WTC11 (cell line): Measurements from ENCODE around the gene PLXNB2. TPM values are rescaled to one million over a fixed set of nuclear protein-coding genes. Genes with fewer than 3 reads are reported as not detected.

Experiments used
- ATAC-seq: fragments of 200-7000 bp; cut with Tn5 transposase; 2 replicates; pipeline ENCODE4 v1.10.0; 2021; ENCODE audit warnings: mild to moderate bottlenecking, moderate library complexity
- CTCF ChIA-PET: fragments of 300-600 bp; sonication (Branson Sonifier 250); formaldehyde crosslinking; loops from one replicate; lab custom pipeline; 2021; ENCODE audit warnings: antibody characterized with exemption; lab: Charles Lee
- POLR2A ChIA-PET: fragments of 350-600 bp; sonication (Branson Sonifier 250); formaldehyde crosslinking; loops from one replicate; lab custom pipeline; 2021; ENCODE audit warnings: antibody characterized with exemption; lab: Charles Lee
- DNase-seq: peaks from one replicate; pipeline ENCODE4 v3.0.0; 2021; ENCODE audit warnings: low spot score
- H3K27ac Mint-ChIP-seq: 2 replicates; pipeline ENCODE4 v1.8.0; 2021; ENCODE audit warnings: mixed read lengths
- H3K27me3 Mint-ChIP-seq: 2 replicates; pipeline ENCODE4 v1.8.0; 2021; ENCODE audit warnings: low read depth, mild to moderate bottlenecking, moderate library complexity, mixed read lengths
- H3K36me3 Mint-ChIP-seq: 2 replicates; pipeline ENCODE4 v1.8.0; 2021; ENCODE audit warnings: mixed read lengths
- H3K4me1 Mint-ChIP-seq: 2 replicates; pipeline ENCODE4 v1.8.0; 2022; ENCODE audit warnings: mixed read lengths
- H3K4me3 Mint-ChIP-seq: 2 replicates; pipeline ENCODE4 v1.8.0; 2021; ENCODE audit warnings: mild to moderate bottlenecking, moderate library complexity, mixed read lengths
- H3K9me3 Mint-ChIP-seq: 2 replicates; pipeline ENCODE4 v1.8.0; 2021; ENCODE audit warnings: mixed read lengths
- EMX1 ChIP-seq: fragments of 250-450 bp; sonication (Bioruptor Pico); IDR thresholded peaks from 2 replicates; pipeline ENCODE4 v1.8.0; 2021; ENCODE audit warnings: mild to moderate bottlenecking
- HMGA2 ChIP-seq: fragments of 250-450 bp; sonication (Bioruptor Pico); IDR thresholded peaks from 2 replicates; pipeline ENCODE4 v1.4.0; 2021; ENCODE audit warnings: mild to moderate bottlenecking, moderate library complexity
- JAZF1 ChIP-seq: fragments of 250-450 bp; sonication (Bioruptor Pico); IDR thresholded peaks from 2 replicates; pipeline ENCODE4 v1.9.0; 2021; ENCODE audit warnings: moderate library complexity, mild to moderate bottlenecking, inconsistent platforms
- NR1H2 ChIP-seq: sonication (generic); formaldehyde crosslinking; IDR thresholded peaks from 2 replicates; pipeline ENCODE4 v1.9.0; 2021; ENCODE audit warnings: mild to moderate bottlenecking, moderate library complexity, missing genetic modification reagents
- TEAD1 ChIP-seq: sonication (generic); formaldehyde crosslinking; IDR thresholded peaks from 2 replicates; pipeline ENCODE4 v1.8.0; 2022; ENCODE audit warnings: mild to moderate bottlenecking, missing genetic modification reagents
- ZNF121 ChIP-seq: sonication (generic); formaldehyde crosslinking; IDR thresholded peaks from 2 replicates; pipeline ENCODE4 v1.8.0; 2023; ENCODE audit warnings: missing genetic modification reagents
- ZNF317 ChIP-seq: sonication (generic); formaldehyde crosslinking; IDR thresholded peaks from 2 replicates; pipeline ENCODE4 v1.8.1; 2023; ENCODE audit warnings: low read depth, mild to moderate bottlenecking, moderate library complexity, missing genetic modification reagents, borderline replicate concordance
- ZNF396 ChIP-seq: fragments of 250-450 bp; sonication (Bioruptor Pico); IDR thresholded peaks from 2 replicates; pipeline ENCODE4 v1.8.0; 2021; ENCODE audit warnings: mild to moderate bottlenecking, moderate library complexity, borderline replicate concordance
- ZNF423 ChIP-seq: fragments of 250-450 bp; sonication (Bioruptor Pico); IDR thresholded peaks from 2 replicates; pipeline ENCODE4 v2.1.2; 2022; ENCODE audit warnings: mild to moderate bottlenecking, moderate library complexity
- ZNF671 ChIP-seq: fragments of 250-450 bp; sonication (Bioruptor Pico); IDR thresholded peaks from 2 replicates; pipeline ENCODE4 v1.8.0; 2021; ENCODE audit warnings: mild to moderate bottlenecking
- total RNA-seq: library from RNA; stranded (reverse); gene quantifications from 3 replicates; pipeline ENCODE4 v1.2.3, GENCODE V29; 2021
- TF ChIP-seq, protein P1 (sequence below): fragments of 250-450 bp; sonication (Bioruptor Pico); conservative IDR thresholded peaks from 2 replicates; pipeline ENCODE4 v1.9.0; 2021; ENCODE audit warnings: mild to moderate bottlenecking
- TF ChIP-seq, protein P2 (sequence below): sonication (generic); formaldehyde crosslinking; IDR thresholded peaks from 2 replicates; pipeline ENCODE4 v1.8.0; 2022; ENCODE audit warnings: mild to moderate bottlenecking, missing genetic modification reagents
- TF ChIP-seq, protein P3 (sequence below): fragments of 250-450 bp; sonication (Bioruptor Pico); IDR thresholded peaks from 2 replicates; pipeline ENCODE4 v1.9.0; 2021; ENCODE audit warnings: mild to moderate bottlenecking
- TF ChIP-seq, protein P4 (sequence below): sonication (generic); formaldehyde crosslinking; IDR thresholded peaks from 2 replicates; pipeline ENCODE4 v1.8.0; 2022; ENCODE audit warnings: mild to moderate bottlenecking, missing genetic modification reagents
- TF ChIP-seq, protein P5 (sequence below): sonication (generic); formaldehyde crosslinking; IDR thresholded peaks from 2 replicates; pipeline ENCODE4 v1.8.1; 2022; ENCODE audit warnings: mild to moderate bottlenecking, moderate library complexity, missing genetic modification reagents
- TF ChIP-seq, protein P6 (sequence below): sonication (generic); formaldehyde crosslinking; IDR thresholded peaks from 2 replicates; pipeline ENCODE4 v1.8.0; 2023; ENCODE audit warnings: mild to moderate bottlenecking, missing genetic modification reagents
- TF ChIP-seq, protein P7 (sequence below): fragments of 250-450 bp; sonication (Bioruptor Pico); IDR thresholded peaks from 2 replicates; pipeline ENCODE4 v1.8.0; 2021; ENCODE audit warnings: mild to moderate bottlenecking
- TF ChIP-seq, protein P8 (sequence below): sonication (generic); formaldehyde crosslinking; IDR thresholded peaks from 2 replicates; pipeline ENCODE4 v1.8.0; 2023; ENCODE audit warnings: missing genetic modification reagents, mild to moderate bottlenecking, borderline replicate concordance

The PLXNB2 gene
- total RNA-seq, 1 experiment from 2014 or later = 113 TPM

DNA sequence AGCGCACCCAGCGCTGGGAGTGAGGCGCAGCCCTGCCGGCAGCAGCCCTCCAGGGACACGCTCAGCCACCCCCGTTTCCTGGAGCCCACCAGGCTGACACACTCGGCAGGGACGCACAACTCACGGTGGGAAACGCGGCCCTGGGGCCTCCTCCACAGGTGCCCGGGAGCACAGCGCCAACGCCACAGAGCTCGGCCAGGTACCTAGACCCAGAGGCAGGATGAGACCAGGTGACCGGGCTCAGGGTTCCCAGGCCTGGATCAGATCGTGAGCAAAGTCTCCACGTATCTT, 80.6 kb downstream of the PLXNB2 start (continued):
- no peak for TF ChIP-seq ZNF317 (CRISPR knock-in tag)
- TF ChIP-seq, protein P1, sequence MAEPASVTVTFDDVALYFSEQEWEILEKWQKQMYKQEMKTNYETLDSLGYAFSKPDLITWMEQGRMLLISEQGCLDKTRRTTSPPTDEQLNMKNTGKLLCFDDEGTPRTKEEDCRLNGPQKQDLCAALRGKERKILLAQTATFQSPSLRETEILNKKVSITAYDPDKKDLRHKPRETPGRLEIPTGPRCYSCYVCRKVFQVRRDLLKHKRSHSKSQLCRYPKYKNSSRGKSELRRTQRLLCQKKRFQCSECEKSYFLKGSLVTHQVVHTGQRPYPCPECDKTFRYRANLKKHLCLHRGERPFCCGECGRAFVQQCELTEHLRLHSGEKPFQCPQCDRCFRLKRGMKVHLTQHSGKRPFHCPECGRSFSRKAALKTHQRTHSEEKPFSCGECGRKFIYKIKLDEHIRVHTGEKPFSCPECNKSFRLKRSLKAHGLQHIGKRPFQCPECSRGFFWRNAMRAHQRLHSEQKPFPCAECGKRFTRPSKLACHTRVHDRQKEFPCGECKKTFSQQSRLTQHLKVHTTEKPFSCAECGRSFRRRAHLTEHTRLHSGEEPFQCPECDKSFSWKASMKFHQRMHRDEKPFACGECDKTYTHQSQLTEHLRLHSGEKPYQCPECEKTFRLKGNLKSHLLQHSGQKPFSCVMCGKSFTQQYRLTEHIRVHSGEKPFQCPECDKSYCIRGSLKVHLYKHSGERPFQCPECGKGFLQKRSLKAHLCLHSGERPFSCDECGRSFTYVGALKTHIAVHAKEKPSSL (CRISPR knock-in tag) = no peak
- no peak for TF ChIP-seq JAZF1
- TF ChIP-seq, all 79 proteins: peak for 0

DNA sequence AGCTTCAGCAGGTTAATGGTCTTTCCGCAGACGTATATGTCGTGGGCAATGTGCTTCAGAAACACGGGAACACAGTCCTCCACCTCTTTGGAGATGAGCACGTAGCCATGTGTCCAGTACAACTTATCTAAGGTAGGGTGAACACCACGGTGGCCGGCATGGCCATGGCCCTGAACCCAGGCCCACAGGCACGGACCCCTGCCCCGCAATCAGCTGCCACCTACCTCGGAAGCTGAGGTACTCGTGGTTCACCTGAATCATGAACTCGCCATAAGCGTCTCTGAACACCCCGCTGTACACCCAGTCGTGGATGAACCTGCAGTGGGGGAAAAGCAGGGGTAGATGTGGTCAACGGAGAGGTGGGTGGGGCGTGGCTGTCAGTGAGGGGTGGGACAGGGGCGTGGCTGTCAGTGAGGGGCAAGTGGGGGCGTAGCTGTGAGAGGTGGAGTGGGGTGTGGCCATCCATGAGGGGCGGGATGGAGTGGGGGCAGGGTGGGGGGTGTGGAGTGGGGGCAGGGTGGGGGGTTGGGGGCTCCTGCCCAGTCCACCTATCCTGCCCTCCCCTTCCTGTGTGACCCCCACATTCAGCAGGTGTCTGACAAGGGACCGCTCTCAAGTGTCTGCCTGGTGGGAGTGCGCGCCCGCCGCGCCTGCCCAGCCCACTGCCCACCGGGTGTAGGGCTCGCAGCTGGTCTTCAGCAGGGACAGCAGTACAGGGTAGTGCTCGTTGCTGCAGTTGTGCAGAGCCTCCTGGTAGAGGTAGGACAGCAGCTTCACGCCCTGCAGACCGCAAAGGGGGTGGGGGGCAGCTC, 81.2 kb downstream of the PLXNB2 start:
- DNase-seq (no peak), ATAC-seq (no peak)
- ChIA-PET CTCF (interaction anchor here (3.5 kb wide), 1 partner anchor 11 kb away, joined by 15 read pairs; no protein-coding TSS in a partner anchor), POLR2A (no interaction called here)
- Mint-ChIP-seq H3K9me3 (no peaks in the 10 kb centered on the region), H3K27ac (no peak overlapping the region), H3K36me3 (peaks cover 19% of the 10 kb centered on the region), H3K27me3 (no peaks in the 10 kb centered on the region), H3K4me1 (no peaks in the 10 kb centered on the region), H3K4me3 (no peak overlapping the region)
- TF ChIP-seq, protein P2, sequence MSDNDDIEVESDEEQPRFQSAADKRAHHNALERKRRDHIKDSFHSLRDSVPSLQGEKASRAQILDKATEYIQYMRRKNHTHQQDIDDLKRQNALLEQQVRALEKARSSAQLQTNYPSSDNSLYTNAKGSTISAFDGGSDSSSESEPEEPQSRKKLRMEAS (CRISPR knock-in tag) = no peak
- TF ChIP-seq HMGA2 (CRISPR knock-in tag) = no peak
- no peak for TF ChIP-seq JAZF1
- TF ChIP-seq TEAD1 (CRISPR knock-in tag) = no peak
- no peak for TF ChIP-seq EMX1 (CRISPR knock-in tag)
- TF ChIP-seq, protein P3, sequence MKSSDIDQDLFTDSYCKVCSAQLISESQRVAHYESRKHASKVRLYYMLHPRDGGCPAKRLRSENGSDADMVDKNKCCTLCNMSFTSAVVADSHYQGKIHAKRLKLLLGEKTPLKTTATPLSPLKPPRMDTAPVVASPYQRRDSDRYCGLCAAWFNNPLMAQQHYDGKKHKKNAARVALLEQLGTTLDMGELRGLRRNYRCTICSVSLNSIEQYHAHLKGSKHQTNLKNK (CRISPR knock-in tag) = no peak
- TF ChIP-seq, protein P4, sequence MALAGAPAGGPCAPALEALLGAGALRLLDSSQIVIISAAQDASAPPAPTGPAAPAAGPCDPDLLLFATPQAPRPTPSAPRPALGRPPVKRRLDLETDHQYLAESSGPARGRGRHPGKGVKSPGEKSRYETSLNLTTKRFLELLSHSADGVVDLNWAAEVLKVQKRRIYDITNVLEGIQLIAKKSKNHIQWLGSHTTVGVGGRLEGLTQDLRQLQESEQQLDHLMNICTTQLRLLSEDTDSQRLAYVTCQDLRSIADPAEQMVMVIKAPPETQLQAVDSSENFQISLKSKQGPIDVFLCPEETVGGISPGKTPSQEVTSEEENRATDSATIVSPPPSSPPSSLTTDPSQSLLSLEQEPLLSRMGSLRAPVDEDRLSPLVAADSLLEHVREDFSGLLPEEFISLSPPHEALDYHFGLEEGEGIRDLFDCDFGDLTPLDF (CRISPR knock-in tag) = no peak
- TF ChIP-seq ZNF423 = no peak
- TF ChIP-seq ZNF121 (CRISPR knock-in tag) = no peak
- TF ChIP-seq NR1H2 = no peak
- TF ChIP-seq ZNF671 (CRISPR knock-in tag) = no peak

DNA sequence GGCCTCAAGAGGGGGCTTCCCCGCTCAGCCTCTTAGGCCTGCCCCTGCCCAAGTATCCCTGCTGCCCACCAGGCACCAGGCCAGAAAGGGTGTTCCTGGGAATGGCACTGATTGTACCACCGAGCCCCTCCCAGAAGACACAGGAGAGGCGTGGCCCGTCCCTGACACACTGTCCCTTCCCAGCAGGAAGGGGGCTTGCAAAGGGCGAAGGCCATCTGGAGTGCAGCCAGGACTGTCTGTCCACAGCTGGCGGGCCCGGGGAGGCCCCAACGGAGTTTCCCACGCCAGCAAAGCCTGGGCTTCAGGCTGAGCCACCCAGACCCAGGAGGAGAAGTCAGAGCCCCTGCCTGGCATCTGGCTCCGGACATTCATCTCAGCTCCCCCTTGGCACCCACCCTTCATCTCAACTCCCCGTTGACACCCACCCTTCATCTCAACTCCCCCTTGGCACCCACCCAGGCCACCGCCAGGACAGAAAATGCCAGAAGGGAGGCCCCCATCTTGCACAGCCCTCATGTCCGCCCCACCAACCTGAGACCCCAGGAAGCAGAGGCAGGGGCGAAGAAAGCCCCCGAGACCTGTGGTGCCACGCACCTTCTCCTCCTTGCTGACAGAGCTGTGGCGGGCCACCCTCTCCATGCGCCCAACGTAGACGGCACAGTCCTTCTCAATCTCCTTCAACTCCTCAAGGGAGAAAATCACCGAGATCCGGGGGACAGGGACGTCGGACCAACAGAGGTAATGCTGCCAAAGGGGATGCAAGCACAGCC, 82.1 kb downstream of the PLXNB2 start:
- POLR2A ChIA-PET = no interaction called here
- DNase-seq (no peak), ATAC-seq (no peak)
- peaks cover 27% of the 10 kb centered on the region for H3K36me3 Mint-ChIP-seq
- CTCF ChIA-PET = no interaction called here
- H3K27ac Mint-ChIP-seq = no peak overlapping the region
- no peaks in the 10 kb centered on the region for H3K27me3 Mint-ChIP-seq
- no peaks in the 10 kb centered on the region for H3K4me1 Mint-ChIP-seq
- H3K4me3 Mint-ChIP-seq = no peak overlapping the region
- H3K9me3 Mint-ChIP-seq = no peaks in the 10 kb centered on the region
- TF ChIP-seq, protein P5, sequence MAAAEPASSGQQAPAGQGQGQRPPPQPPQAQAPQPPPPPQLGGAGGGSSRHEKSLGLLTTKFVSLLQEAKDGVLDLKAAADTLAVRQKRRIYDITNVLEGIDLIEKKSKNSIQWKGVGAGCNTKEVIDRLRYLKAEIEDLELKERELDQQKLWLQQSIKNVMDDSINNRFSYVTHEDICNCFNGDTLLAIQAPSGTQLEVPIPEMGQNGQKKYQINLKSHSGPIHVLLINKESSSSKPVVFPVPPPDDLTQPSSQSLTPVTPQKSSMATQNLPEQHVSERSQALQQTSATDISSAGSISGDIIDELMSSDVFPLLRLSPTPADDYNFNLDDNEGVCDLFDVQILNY (CRISPR knock-in tag) = no peak
- TF ChIP-seq, protein P6, sequence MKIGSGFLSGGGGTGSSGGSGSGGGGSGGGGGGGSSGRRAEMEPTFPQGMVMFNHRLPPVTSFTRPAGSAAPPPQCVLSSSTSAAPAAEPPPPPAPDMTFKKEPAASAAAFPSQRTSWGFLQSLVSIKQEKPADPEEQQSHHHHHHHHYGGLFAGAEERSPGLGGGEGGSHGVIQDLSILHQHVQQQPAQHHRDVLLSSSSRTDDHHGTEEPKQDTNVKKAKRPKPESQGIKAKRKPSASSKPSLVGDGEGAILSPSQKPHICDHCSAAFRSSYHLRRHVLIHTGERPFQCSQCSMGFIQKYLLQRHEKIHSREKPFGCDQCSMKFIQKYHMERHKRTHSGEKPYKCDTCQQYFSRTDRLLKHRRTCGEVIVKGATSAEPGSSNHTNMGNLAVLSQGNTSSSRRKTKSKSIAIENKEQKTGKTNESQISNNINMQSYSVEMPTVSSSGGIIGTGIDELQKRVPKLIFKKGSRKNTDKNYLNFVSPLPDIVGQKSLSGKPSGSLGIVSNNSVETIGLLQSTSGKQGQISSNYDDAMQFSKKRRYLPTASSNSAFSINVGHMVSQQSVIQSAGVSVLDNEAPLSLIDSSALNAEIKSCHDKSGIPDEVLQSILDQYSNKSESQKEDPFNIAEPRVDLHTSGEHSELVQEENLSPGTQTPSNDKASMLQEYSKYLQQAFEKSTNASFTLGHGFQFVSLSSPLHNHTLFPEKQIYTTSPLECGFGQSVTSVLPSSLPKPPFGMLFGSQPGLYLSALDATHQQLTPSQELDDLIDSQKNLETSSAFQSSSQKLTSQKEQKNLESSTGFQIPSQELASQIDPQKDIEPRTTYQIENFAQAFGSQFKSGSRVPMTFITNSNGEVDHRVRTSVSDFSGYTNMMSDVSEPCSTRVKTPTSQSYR = no peak
- TF ChIP-seq, protein P7, sequence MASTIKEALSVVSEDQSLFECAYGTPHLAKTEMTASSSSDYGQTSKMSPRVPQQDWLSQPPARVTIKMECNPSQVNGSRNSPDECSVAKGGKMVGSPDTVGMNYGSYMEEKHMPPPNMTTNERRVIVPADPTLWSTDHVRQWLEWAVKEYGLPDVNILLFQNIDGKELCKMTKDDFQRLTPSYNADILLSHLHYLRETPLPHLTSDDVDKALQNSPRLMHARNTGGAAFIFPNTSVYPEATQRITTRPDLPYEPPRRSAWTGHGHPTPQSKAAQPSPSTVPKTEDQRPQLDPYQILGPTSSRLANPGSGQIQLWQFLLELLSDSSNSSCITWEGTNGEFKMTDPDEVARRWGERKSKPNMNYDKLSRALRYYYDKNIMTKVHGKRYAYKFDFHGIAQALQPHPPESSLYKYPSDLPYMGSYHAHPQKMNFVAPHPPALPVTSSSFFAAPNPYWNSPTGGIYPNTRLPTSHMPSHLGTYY (CRISPR knock-in tag) = no peak
- TF ChIP-seq, protein P8, sequence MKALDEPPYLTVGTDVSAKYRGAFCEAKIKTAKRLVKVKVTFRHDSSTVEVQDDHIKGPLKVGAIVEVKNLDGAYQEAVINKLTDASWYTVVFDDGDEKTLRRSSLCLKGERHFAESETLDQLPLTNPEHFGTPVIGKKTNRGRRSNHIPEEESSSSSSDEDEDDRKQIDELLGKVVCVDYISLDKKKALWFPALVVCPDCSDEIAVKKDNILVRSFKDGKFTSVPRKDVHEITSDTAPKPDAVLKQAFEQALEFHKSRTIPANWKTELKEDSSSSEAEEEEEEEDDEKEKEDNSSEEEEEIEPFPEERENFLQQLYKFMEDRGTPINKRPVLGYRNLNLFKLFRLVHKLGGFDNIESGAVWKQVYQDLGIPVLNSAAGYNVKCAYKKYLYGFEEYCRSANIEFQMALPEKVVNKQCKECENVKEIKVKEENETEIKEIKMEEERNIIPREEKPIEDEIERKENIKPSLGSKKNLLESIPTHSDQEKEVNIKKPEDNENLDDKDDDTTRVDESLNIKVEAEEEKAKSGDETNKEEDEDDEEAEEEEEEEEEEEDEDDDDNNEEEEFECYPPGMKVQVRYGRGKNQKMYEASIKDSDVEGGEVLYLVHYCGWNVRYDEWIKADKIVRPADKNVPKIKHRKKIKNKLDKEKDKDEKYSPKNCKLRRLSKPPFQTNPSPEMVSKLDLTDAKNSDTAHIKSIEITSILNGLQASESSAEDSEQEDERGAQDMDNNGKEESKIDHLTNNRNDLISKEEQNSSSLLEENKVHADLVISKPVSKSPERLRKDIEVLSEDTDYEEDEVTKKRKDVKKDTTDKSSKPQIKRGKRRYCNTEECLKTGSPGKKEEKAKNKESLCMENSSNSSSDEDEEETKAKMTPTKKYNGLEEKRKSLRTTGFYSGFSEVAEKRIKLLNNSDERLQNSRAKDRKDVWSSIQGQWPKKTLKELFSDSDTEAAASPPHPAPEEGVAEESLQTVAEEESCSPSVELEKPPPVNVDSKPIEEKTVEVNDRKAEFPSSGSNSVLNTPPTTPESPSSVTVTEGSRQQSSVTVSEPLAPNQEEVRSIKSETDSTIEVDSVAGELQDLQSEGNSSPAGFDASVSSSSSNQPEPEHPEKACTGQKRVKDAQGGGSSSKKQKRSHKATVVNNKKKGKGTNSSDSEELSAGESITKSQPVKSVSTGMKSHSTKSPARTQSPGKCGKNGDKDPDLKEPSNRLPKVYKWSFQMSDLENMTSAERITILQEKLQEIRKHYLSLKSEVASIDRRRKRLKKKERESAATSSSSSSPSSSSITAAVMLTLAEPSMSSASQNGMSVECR (CRISPR knock-in tag) = no peak
- TF ChIP-seq ZNF396 (CRISPR knock-in tag) = no peak
